Activated CD4-positive, alpha-beta T cell treated with anti-CD3 and anti-CD28 coated beads, Interleukin-2, amount 10 ng/mL, durations not matched to agents 7 days and 5 days (primary cell): ENCODE results near the gene CAD. TPM values are rescaled to one million over a fixed set of nuclear protein-coding genes. Genes with fewer than 3 reads are reported as not detected.

Experiments
- CTCF ChIA-PET: fragments of 350-600 bp; sonication (Branson Sonifier 250); formaldehyde crosslinking; loops from one replicate; lab custom pipeline; 2021; ENCODE audit warnings: antibody characterized with exemption; lab: Charles Lee
- POLR2A ChIA-PET: fragments of 350-600 bp; sonication (Branson Sonifier 250); formaldehyde crosslinking; loops from one replicate; lab custom pipeline; 2021; ENCODE audit warnings: antibody characterized with exemption; lab: Charles Lee
- DNase-seq: peaks from one replicate; pipeline ENCODE4 v3.0.0-alpha.2; 2020
- H3K27ac Mint-ChIP-seq: one replicate; pipeline ENCODE4 v1.8.0; 2021; ENCODE audit warnings: mild to moderate bottlenecking, moderate library complexity, mixed read lengths
- H3K27me3 Mint-ChIP-seq: one replicate; pipeline ENCODE4 v1.8.0; 2021; ENCODE audit warnings: mixed read lengths
- H3K36me3 Mint-ChIP-seq: one replicate; pipeline ENCODE4 v1.8.0; 2021; ENCODE audit warnings: low read depth, mixed read lengths
- H3K4me1 Mint-ChIP-seq: one replicate; pipeline ENCODE4 v1.8.0; 2021; ENCODE audit warnings: mixed read lengths
- H3K4me3 Mint-ChIP-seq: one replicate; pipeline ENCODE4 v1.8.0; 2021; ENCODE audit warnings: mild to moderate bottlenecking, moderate library complexity, mixed read lengths
- H3K9me3 Mint-ChIP-seq: one replicate; pipeline ENCODE4 v1.8.0; 2021; ENCODE audit warnings: mixed read lengths
- total RNA-seq, 2 experiments: library from RNA; stranded (reverse); gene quantifications; one replicate each; pipeline ENCODE4 v1.2.3, GENCODE V29; 2021

Gene CAD
- total RNA-seq, 2 experiments from 2014 or later: 63.7 to 66.1 TPM

DNA sequence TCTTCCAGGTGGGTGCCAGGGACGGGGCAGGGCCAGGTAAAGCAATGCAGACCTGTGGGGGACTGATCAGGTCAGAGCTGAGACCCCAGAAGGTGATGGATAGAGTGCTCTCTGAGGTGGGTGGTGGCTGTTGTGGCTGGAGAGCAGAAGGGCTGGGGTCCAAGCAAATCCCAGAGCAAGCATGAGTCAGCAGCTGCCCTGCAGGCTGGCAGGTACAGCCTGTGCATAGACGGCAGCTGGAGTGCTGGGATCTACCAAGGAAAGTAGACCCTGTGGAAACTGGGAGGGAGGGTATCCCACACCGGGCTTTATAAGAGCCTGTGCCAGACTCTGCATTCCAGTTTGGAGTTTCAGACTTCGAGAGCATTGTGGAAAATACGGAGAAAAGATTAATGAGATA is 65.7 kb downstream of the CAD start:
- Mint-ChIP-seq H3K27me3 (peaks cover 24% of the 10 kb centered on the region), H3K27ac (no peak overlapping the region), H3K4me3 (no peak overlapping the region), H3K36me3 (no peaks in the 10 kb centered on the region), H3K9me3 (no peaks in the 10 kb centered on the region), H3K4me1 (peaks cover 6% of the 10 kb centered on the region)
- DNase-seq: no peak
- POLR2A ChIA-PET: no interaction called here
- CTCF ChIA-PET: interaction anchor here (1.0 to 1.7 kb wide), 4 partner anchors 15 to 321 kb away, joined by 3 to 4 read pairs (median 4); partner anchors contain the start of gene SLC30A3

DNA sequence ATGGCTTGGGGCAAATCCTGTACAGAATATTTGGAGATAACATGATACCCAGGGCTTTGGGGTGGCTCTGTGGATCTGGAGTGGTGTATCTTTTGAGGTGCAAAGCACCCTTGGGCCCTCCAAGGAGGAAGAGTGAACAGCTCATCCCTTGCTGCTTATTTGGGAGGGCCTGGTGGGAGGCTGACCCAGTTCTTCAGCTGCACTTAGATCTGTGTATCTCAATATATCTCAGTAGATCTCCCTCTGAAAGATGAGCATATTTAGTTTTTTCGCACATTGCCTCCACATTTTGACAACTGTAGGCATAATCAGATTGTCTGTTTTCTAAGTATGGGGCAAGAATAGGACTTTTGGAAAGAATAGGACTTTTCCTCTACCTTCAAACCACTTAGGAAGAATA is 67.8 kb downstream of the CAD start:
- Mint-ChIP-seq H3K27me3 (peaks cover 30% of the 10 kb centered on the region), H3K27ac (no peak overlapping the region), H3K4me1 (peaks cover under 1% of the 10 kb centered on the region), H3K9me3 (no peaks in the 10 kb centered on the region), H3K4me3 (no peak overlapping the region), H3K36me3 (no peaks in the 10 kb centered on the region)
- CTCF ChIA-PET: interaction anchor here (0.6 to 1.9 kb wide), 3 partner anchors 9 to 18 kb away, joined by 3 to 5 read pairs (median 3); no protein-coding TSS in a partner anchor
- POLR2A ChIA-PET: no interaction called here
- no peak for DNase-seq

DNA sequence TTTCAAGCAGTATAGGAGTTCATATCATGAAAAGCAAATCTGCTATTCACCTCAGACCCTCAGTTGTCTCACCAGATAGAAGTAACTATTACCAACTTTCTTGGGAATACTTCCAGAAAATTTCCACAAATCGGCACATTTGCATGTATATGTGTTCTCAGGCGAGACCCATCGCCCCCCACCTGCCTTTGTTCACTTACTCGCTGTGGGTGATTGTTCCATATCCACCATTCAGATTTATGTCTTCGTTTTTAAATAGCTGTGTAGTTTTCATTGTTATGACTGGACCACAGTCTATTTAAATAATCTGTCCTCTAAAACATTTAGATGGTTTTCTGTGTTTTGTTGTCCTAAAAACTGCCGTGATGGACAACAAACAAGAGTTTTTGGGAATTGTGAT is 68.3 kb downstream of the CAD start:
- no peak for DNase-seq
- ChIA-PET POLR2A (no interaction called here), CTCF (interaction anchor here (0.6 to 1.2 kb wide), 2 partner anchors 14 to 17 kb away, joined by 3 to 5 read pairs; no protein-coding TSS in a partner anchor)
- Mint-ChIP-seq H3K27me3 (peaks cover 30% of the 10 kb centered on the region), H3K4me3 (no peak overlapping the region), H3K4me1 (no peaks in the 10 kb centered on the region), H3K9me3 (no peaks in the 10 kb centered on the region), H3K27ac (no peak overlapping the region), H3K36me3 (no peaks in the 10 kb centered on the region)

DNA sequence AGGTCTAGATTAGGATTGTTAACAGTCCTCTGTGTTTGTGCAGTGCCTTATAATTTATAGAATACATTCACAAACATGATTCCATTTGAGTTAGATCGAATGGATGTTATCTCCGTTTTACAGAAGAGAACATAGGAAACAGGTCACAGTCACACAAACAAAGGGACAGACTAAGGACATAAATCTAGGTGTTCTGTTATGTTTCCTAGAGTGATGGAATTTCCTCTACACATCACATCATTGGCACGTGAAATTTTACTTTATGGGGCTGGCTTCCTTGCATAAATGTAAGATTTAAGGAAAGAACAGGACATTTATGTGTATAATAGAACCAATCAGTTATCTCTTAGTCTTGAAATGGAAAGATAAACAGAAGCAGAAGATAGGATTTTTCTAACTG is 71.4 kb downstream of the CAD start:
- Mint-ChIP-seq H3K9me3 (no peaks in the 10 kb centered on the region), H3K36me3 (no peaks in the 10 kb centered on the region), H3K27me3 (peaks cover 42% of the 10 kb centered on the region), H3K4me3 (no peak overlapping the region), H3K27ac (no peak overlapping the region), H3K4me1 (no peaks in the 10 kb centered on the region)
- no peak for DNase-seq
- POLR2A ChIA-PET: no interaction called here
- CTCF ChIA-PET: interaction anchor here (1.1 kb wide), 2 partner anchors 9 to 10 kb away, joined by 3 to 4 read pairs; no protein-coding TSS in a partner anchor

DNA sequence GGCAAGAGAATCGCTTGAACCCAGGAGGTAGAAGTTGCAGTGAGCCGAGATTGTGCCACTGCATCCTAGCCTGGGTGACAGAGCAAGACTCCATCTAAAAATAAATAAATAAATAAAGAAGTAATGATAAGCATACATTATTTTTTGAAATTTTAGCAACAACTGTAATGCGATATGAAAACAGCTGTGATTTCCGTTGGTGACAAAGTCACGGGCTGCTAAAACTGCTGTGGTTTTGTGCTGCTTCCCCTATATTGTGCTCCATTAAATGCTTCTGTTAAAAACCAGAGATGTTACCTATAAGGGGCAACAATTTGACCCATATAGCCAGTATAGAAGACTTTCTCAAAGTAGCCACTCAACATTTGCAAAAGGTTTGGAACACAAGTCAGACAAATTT is 73.4 kb downstream of the CAD start:
- H3K27ac Mint-ChIP-seq: no peak overlapping the region
- H3K9me3 Mint-ChIP-seq: no peaks in the 10 kb centered on the region
- H3K27me3 Mint-ChIP-seq: peaks cover 39% of the 10 kb centered on the region
- no peak for DNase-seq
- H3K4me3 Mint-ChIP-seq: no peak overlapping the region
- H3K36me3 Mint-ChIP-seq: no peaks in the 10 kb centered on the region
- no peaks in the 10 kb centered on the region for H3K4me1 Mint-ChIP-seq
- POLR2A ChIA-PET: no interaction called here
- CTCF ChIA-PET: no interaction called here

DNA sequence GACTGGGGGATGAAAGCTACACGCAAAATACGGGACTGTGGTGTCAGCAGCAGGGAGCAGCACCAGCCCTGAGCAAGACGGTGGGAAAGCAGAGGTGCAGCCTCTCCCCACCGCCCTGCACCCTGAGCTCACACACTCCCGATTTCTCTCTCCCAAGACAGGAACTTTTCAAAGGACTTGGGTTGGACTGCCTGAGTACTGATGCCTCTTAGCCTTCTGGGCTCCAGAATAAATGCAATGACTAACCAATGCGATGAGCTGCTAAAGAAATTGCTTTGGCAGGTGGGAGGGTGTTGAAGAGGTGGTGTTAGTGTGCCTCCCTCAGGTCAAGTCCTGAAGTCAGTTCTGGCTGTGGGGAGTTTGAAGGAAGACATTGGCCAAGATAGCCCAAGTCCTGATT is 74.7 kb downstream of the CAD start:
- Mint-ChIP-seq H3K9me3 (no peaks in the 10 kb centered on the region), H3K27ac (no peak overlapping the region), H3K36me3 (no peaks in the 10 kb centered on the region), H3K4me3 (no peak overlapping the region), H3K27me3 (peaks cover 35% of the 10 kb centered on the region), H3K4me1 (no peaks in the 10 kb centered on the region)
- no peak for DNase-seq
- ChIA-PET POLR2A (no interaction called here), CTCF (interaction anchor here (0.7 to 3.3 kb wide), 3 partner anchors 11 to 20 kb away, joined by 3 to 12 read pairs (median 7); no protein-coding TSS in a partner anchor)

Other genes starting within 250 kb of the CAD start
- 1 to 10 TPM in 1 of 2 experiments, under 1 TPM in 1; 1.00 to 1.3 TPM for gene MAPRE3, start 246.7 kb upstream of the CAD start, total RNA-seq
- 10 to 100 TPM; 73.2 to 77.1 TPM for gene TMEM214, start 184.4 kb upstream of the CAD start, total RNA-seq
- gene AGBL5, start 165.7 kb upstream of the CAD start, total RNA-seq: 10 to 100 TPM; 17.9 to 19.1 TPM
- 100 to 1,000 TPM; 309 to 386 TPM for gene OST4, start 145.7 kb upstream of the CAD start, total RNA-seq
- gene EMILIN1, start 138.8 kb upstream of the CAD start, total RNA-seq: under 1 TPM; 0.56 to 0.64 TPM
- gene KHK, start 130.6 kb upstream of the CAD start, total RNA-seq: 10 to 100 TPM in 1 of 2 experiments, 1 to 10 TPM in 1; 9.7 to 10.6 TPM
- 1 to 10 TPM in 1 of 2 experiments, under 1 TPM in 1; 0.92 to 1.3 TPM for gene CGREF1, start 98.2 kb upstream of the CAD start, total RNA-seq
- gene ABHD1, start 93.6 kb upstream of the CAD start, total RNA-seq: under 1 TPM; 0.10 to 0.25 TPM
- 10 to 100 TPM; 60.0 to 65.3 TPM for gene PREB, start 82.7 kb upstream of the CAD start, total RNA-seq
- not detected for gene PRR30, start 78.0 kb upstream of the CAD start, total RNA-seq
- not detected for gene TCF23, start 68.4 kb upstream of the CAD start, total RNA-seq
- gene ATRAID, start 5.3 kb upstream of the CAD start, total RNA-seq: 10 to 100 TPM; 72.5 to 81.8 TPM
- gene SLC5A6, start 5.1 kb upstream of the CAD start, total RNA-seq: 10 to 100 TPM; 34.2 to 39.2 TPM
- under 1 TPM; 0.23 to 0.45 TPM for gene SLC30A3, start 45.7 kb downstream of the CAD start, total RNA-seq
- gene DNAJC5G, start 58.1 kb downstream of the CAD start, total RNA-seq: not detected
- gene TRIM54, start 65.1 kb downstream of the CAD start, total RNA-seq: not detected
- gene UCN, start 91.1 kb downstream of the CAD start, total RNA-seq: 1 to 10 TPM; 2.3 to 2.8 TPM
- 10 to 100 TPM; 80.8 to 83.6 TPM for gene MPV17, start 105.7 kb downstream of the CAD start, total RNA-seq
- 10 to 100 TPM; 54.3 to 59.0 TPM for gene GTF3C2, start 139.4 kb downstream of the CAD start, total RNA-seq
- 10 to 100 TPM; 40.9 to 42.2 TPM for gene EIF2B4, start 153.0 kb downstream of the CAD start, total RNA-seq
- gene SNX17, start 153.2 kb downstream of the CAD start, total RNA-seq: 100 to 1,000 TPM; 109 to 120 TPM
- gene ZNF513, start 163.4 kb downstream of the CAD start, total RNA-seq: 10 to 100 TPM; 14.3 to 15.4 TPM
- 100 to 1,000 TPM; 109 TPM for gene PPM1G, start 192.2 kb downstream of the CAD start, total RNA-seq
- 10 to 100 TPM; 77.1 to 82.3 TPM for gene NRBP1, start 211.3 kb downstream of the CAD start, total RNA-seq
- 1 to 10 TPM; 7.1 to 8.3 TPM for gene KRTCAP3, start 225.0 kb downstream of the CAD start, total RNA-seq